Dermis microvascular lymphatic vessel endothelial cell (primary cell): ENCODE results near the gene SYTL2. TPM values are rescaled to one million over a fixed set of nuclear protein-coding genes. Genes with fewer than 3 reads are reported as not detected.
"Not testable (repeated sequence)": the region's sequence is repeated elsewhere in the genome, so short reads cannot be mapped to it uniquely, and the experiment has no call there.

ENCODE experiments used
- DNase-seq, 2 donors: peaks; one replicate each; pipeline versions ENCODE4 v3.0.0 to v3.0.0-alpha.2; 2010; ENCODE audit warnings: low read depth in 2 of 2
- total RNA-seq: library from RNA; depleted of rRNA; stranded (reverse); fragments of >200 nt; gene quantifications from 2 replicates; pipeline ENCODE4 v1.2.1, GENCODE V29; 2014

Gene SYTL2
- total RNA-seq, 1 donor from 2014 or later = under 0.01 TPM

DNA sequence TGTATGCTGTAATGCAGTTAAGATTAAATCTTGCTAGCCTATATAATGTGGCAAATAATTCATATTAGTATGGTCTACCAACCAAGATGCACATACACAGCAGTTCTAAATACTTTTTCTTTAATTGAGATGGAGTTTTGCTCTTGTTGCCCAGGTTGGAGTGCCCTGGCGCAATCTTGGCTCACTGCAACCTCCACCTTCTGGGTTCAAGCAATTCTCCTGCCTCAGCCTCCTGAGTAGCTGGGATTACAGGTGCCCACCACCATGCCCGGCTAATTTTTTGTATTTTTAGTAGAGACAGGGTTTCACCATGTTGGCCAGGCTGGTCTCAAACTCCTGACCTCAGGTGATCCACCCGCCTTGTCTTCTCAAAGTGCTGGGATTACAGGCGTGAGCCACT, 156.6 kb downstream of the SYTL2 start:
- not testable (repeated sequence) for DNase-seq

DNA sequence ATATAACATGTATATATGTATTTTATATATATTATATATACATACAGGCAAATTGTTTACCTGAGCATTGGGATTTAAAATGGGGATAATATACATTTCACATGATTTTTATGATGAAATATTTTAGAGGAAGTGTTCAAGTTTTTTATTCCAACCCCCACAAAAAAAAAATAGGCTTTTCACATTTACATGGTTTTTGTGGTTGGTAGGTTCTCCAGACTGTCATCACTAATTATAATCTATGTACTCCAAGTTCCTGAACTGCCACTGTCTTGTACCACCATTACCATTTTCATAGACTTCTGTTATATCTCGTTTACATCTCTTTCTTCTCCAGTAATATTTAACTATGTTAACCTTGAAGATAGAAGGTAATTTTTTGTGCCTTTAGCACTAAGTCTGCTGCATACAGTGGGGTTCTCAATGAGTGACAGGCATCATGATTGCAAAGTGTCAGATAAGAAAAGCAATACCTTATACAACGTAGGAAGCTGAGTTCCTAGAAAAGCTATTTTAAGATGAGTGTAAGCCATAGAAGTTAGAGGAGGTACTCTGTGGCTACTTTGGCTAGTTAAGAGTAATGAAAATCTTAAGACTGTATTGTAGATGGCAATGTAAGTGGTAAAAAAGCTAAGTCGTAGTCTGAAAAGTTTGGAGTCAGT, 158.0 kb downstream of the SYTL2 start:
- DNase-seq = no peak

DNA sequence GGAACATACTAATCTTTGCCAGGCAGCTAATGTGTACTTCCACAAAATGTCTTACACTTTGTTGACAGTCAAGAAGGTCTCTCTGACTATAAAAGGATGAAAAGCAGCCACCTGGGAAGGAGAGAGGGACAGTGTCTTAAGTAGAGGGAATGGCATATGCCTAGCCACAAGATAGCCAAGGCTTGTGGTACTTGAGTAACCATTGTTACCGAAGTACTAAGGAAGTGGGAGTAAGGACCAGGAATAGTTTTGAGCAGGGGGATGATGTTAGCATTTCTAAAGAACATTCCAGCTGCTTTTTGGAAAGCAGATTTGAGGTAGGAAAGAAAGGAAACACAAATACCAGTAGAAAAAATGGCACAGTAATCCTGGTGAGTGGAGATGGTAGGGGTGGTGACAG, 159.8 kb downstream of the SYTL2 start:
- DNase-seq = no peak

DNA sequence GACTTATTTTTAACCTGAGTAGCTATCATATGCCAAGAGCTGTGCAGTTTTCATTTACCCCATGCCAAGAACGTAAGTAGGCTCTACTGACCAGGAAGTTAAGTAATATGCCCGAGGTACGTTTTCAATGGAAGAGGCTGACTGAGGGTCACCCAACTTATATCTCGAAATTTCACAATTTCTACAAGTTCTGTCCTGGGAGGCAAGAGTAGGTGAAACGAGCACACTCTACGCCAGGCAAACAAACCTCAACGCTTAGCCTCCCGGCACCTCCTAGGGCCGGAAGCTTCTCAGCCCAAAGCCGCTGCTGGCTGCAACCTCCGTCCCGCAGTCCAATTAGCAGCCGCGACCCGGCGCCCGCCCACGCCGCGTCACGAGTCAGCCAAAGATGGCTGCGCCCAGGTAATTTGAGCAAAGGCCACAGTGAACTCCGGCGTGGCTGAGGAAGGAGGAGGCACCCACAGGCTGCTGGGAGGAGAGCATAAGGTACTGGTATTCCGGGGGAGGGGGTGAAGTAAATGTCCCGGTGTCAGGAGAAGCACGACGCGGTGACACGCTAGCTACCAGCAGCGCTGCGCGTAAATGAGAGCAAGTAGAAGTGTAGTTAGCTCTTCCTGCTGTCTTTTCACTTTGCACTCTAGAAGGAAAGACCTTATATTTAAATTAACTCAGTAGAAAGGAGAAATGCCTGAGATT, 163.2 kb downstream of the SYTL2 start, which contains the start of gene TMEM126A:
Gene TMEM126A, plus strand, starts transcription at position 364 of the 696 bp plus-strand sequence. CDS start 2,289 bp downstream, outside the sequence.
- DNase-seq = peak; percentile 58 to 85

DNA sequence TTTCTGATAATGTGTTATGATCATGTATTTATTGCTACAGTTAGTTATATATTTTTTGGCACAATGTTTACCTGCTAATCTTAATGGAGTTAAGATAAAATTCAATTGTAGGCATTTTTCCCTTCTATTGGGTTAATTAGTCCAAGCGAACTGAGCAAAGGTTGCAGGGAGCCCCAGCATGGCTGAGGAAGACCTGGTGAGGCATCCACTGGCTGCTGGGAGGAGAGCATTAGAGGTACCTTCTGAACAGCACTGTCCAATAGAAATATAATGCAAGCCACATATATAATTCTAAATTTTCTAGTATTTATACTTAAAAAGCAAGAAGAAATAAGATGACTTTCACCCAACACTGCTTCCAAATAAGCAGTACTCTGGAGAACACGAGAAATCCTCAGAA, 163.9 kb downstream of the SYTL2 start:
- no peak for DNase-seq

Other genes with a start within 250 kb of the SYTL2 start
- gene DLG2, start 183.8 kb downstream of the SYTL2 start, total RNA-seq = 0.13 and 0.51 TPM in 2 replicates
- 41.5 and 44.3 TPM in 2 replicates for gene TMEM126B, start 182.5 kb downstream of the SYTL2 start, total RNA-seq
- 27.1 and 41.6 TPM in 2 replicates for gene TMEM126A, start 163.2 kb downstream of the SYTL2 start, total RNA-seq
- 20.9 and 26.3 TPM in 2 replicates for gene CREBZF, start 146.0 kb downstream of the SYTL2 start, total RNA-seq
- gene CCDC89, start 124.9 kb downstream of the SYTL2 start, total RNA-seq = not detected in 2 replicates
- not detected in 2 replicates for gene CCDC83, start 44.2 kb upstream of the SYTL2 start, total RNA-seq